HG03097 (cell line): Measurements from ENCODE around the gene NUDT16L1.

Experiments used
- ATAC-seq: cut with Tn5 transposase; IDR thresholded peaks from one replicate; pipeline ENCODE4 v1.9.1; 2021; ENCODE audit not compliant: unreplicated experiment, low FRiP score

The NUDT16L1 gene

GRCh38 chr16:4663777-4664465 is 29.4 kb upstream of the NUDT16L1 start:
- no peak for ATAC-seq

DNA sequence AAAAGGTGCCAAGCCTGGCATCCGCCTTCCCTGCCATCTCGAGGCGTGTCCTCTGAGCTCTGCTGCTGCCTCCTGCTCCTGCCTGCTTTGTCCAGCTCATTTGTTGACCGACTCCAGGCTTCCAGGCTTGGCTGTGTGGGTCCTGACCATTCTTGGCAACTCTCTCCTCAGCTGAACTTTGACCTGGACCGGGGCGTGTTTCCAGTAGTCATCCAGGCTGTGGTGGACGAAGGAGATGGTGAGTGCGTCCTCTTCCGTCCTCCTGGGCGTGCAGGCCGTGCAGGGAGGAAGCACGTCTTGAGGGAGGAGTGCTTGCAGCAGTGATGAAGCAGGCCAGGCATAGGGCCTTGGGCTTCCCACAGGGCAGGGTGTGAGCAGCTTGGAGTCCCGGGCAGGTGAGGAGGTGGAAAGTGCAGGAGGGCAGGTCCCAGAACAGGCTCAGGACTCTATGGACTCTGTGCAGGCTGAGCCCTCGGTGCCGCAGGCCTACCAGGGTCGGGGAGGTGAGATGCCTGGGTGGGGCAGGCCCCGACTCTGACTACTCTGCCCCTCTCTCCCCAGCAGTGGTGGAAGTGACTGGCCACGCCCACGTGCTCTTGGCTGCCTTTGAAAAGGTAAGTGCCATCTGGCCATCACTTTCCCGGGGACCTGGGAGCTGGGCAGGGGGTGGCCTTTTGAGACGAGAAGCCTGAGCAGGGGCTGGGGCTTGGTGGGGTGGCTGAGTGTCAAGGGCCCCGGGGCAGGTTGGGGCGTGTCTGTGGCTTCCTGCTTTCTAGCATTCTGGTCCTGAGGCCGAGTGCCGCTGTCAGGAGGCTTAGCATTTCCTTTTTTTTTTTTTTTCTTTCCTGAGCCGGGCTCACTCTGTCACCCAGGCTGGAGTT is 28.6 kb upstream of the NUDT16L1 start:
- ATAC-seq: no peak

DNA sequence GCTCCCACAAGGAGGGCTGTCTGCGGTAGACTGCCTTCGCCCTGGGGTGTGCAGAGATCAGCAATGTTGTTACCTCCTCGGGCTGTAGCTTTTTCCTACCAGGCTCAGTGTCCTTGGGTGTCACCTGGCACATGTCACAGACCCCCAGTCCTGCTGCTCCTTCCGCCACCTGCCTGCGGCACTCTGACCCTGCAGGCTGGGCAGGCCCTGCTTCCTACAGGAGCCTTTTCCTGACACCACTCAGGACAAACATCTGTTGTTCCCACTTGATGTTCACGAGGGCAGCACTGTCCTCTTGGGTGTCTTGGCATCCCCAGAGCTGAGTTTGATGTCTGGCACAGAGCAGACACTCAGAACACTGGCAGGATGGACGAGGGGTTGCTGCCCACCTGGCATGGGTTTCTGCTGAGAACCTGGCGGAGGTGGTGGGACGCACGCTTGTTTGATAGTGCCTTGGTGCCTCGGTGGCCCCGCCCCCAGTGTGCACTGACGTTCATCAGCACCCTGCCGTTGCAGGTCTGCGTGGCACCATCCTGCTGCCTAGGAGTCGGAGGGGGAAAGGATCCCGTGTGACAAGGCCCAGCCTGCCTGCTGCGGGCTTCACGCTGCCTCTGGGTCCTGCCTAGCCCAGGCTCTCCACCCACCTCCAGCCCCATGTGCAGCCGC is 26.7 kb upstream of the NUDT16L1 start:
- no peak for ATAC-seq

DNA sequence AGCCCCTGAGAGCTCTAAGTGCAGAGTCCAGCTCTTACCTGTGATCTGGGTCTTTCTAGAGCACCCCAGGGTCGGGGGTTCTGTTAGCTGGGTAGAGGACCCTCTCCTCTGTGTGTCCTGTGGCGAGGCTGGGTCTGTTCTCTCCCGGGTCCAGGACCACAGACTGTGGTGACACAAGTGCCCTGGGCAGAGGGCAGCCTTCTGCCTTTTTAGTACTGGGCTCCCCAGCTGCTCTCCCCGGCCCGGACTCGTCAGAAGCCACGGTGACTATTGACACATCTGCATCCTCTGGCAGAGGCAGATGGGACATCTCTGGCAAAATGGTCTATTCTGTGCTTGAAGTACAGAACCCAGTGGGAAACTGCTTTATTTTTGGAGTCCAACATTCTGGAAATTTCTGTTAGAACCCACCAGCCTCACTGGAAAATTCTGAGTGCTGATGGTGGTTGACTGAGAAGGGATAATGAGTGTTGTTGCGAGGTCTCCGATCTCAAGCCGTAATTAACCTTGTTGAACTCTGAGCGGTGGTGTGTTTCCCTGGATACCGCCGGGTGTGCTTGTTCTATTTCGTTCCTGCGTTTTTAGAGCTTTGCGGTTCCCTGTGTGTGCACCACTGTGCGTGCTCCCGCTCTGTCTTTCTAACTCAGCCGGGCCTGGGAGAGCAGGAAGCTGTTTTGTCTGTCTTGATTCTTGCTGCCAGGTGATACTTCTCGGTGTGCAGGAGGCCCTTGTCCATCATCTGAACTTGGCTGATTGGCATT is 26.0 kb upstream of the NUDT16L1 start:
- ATAC-seq: no peak

- no peak for ATAC-seq
Observed at GRCh38 chr16:4668313-4668960, 24.9 kb upstream of the NUDT16L1 start.

GRCh38 chr16:4673387-4674046 is 19.8 kb upstream of the NUDT16L1 start:
- ATAC-seq: no peak

DNA sequence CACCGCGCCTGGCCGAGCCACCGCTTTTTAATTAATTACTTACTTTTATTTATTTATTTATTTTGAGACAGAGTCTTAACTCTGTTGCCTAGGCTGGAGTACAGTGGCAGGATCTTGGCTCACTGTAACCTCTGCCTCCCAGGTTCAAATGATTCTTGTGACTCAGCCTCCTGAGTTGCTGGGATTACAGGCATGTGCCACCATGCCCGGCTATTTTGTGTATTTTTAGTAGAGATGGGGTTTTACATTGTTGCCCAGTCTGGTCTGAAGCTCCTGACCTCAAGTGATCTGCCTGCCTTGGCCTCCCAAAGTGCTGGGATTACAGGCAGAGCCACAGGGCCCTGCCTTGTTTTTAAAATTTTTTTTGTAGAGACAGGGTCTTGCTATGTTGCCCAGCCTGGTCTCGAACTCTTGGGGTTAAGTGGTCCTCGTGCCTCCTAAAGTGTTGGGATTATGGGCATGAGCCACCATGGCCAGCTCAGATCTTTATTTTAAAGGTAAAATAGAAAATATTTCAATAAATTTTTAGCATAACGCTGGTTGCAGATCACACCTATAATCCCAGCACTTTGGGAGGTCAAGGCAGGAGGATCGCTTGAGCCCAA is 18.3 kb upstream of the NUDT16L1 start:
- no peak for ATAC-seq

DNA sequence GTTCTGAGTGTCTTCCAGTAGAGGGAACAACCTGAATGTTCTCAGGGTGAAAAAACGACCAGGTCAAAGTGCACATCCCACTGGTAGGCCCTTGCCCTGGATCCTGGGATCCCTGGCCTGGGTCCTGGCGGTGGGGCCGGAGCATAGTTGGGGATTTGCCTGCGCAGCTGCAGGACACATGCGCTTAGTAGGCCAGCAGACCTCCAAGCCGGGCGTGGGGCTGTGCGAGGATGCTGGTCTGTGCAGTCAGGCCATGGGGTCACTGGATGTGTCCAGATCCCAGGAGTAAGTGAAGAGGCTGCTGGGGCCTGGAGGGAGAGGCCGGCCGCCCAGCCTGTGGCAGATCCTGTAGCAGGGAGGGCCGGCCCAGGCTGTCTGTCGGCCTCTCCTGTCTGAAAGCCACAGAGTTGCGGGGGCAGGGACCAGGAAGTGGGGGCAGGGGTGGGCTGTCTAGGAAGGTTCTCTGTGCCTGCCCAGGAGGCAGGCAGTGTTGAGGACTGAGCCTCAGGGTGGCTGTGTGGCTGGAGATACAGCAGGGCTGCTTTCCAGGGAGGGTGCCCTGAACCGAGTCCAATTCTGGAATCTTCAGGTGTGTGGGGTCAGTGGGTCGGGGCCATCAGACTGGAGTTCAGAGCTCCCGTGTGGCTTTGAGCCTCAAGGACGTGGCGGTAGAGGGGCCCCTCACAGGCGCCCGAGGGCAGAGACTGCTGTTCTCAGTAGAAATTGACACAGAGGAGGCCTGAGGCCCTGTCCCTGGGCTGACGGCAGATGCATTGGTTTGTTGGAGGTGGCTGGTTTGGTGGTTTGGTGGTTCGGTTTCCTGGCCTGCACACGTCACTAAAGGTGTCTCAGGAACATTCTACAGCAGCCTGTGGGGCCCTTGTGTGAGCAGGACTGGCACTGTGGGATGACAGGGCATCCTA is 17.2 kb upstream of the NUDT16L1 start:
- no peak for ATAC-seq

DNA sequence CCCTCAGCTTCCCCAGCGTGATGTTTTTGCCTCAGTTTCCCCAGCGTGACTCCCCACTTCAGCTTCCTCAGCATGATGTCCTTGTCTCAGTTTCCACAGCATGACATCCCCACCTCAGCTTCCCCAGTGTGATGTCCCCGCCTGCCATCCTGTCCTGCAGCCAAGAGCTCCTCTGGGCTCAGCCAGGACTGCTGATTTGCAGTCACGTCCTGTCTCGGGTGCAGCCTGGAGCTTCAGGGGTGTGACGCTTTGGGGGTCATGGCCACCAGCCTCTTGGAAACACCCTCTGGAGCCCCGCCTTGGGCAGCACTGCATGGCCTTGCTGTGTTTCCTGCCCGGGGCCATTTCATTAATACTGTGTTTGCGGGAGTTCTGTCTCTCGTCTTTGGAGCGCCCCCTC is 16.5 kb upstream of the NUDT16L1 start:
- no peak for ATAC-seq

DNA sequence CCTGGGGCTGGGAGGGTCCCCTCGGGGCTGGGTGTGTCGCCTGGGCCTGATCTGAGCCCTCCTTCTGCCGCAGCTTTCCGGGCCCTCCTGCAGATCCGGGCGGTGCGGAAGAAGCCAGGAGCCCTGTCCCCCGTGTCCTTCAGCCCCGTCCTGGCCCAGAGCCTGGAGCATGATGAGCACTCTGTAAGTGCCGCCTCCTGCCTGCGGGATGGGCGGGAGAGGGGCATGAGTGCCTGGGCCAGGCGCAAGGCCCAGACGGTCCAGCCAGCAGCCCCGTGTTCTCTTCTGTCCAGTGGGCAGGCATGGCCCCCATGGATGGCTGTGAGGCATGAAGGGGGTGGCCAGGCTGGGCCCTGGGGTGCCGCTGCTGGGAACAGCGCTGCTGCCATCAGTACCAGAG is 16.0 kb upstream of the NUDT16L1 start:
- ATAC-seq: no peak

GRCh38 chr16:4677994-4678393 is 15.4 kb upstream of the NUDT16L1 start:
- ATAC-seq: no peak

DNA sequence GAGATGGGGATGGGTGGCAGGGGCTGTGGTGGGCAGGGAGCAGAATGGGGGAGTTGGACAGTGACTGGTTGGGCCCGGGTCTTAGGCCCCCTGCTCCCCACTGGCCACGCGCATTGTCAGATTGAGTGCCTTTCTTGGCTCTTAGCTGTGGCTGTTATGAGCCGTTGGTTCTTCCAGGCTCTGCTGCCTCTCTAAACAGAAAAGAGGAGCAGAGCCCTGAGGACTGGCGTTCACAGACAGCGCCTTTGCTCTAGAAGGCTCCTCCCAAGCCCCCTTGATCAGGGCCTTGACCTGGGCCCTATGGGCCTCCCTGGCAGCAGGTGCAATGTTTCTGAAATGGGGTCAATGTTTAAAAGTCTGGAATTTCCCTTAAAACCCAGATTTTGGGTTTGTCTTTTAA is 14.8 kb upstream of the NUDT16L1 start:
- no peak for ATAC-seq

DNA sequence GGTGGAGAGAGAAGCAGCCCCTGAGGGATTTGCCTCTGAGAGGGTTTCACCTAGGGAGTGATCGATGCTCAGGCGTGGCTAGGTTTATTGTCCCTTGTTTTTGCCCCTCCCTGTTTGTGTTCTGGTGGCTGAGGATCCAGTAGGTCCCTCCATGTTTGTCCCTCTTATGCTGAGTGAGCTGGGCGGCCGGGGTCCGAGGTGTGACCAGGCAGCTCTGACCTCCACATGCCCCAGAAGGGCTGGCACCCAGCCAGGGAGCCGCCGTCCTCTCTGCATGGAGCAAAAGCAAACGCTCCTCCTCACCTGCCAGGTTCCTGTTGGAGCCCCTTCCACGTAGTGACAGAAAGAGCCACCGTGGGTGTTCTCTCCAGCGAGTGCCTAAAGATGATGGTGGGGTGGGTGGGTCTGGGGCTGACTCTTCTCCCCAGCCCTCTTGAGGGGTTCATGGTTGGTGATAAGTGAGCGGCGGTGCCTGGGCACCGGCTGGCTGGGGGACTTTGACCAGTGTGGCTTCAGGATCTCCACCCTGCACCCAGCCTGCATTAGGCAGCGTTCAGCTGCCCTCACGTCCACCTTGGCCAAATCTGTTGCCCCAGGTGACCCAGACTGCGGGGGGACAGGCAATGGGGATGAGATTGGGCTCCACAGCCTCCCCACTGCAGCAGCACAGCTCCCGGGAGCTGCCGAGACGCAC is 14.1 kb upstream of the NUDT16L1 start:
- ATAC-seq: no peak

GRCh38 chr16:4679850-4680636 is 13.3 kb upstream of the NUDT16L1 start:
- no peak for ATAC-seq

DNA sequence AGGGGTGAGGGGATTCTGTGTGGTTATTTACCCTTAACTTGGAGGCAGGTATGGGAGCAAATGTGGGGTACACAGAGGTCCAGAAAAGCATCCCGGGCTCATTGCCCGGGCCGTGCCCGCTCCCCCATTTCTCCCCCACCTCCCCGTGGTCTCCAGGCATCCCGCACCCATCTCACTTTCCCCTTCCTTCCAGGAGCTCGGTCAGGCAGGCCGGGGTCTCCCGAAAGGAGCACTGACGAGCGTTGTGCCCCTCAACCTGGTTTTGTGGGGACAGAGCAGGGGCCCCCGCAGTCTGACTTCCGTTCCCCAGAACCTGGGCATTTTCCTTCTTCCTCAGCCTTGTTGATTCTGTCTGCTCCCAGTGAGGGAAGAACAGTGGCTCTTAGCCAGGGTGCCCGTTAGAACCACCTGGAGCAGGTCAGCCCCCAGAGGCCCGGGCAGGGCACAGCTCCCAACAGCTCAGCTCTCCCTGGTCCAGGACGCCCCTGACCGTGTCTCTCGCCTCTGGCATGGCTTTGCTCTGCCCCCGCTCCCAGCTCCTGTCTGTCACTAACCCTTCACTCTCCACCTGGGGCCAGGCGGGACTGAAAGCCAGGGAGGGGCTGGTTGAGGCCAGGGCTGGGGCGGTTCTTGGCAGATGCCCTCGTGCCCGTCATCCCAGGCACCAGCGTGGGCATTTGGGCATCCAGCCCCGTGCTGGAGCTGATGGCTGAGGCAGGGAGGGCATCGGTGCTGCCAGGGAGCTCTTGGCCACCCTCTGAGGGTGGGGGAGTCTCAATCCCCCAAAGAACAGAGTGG is 12.5 kb upstream of the NUDT16L1 start:
- no peak for ATAC-seq

- ATAC-seq: no peak
Observed at GRCh38 chr16:4681471-4682083, 11.8 kb upstream of the NUDT16L1 start.
